ENCODE results near the gene DPH3. TPM values are rescaled to one million over a fixed set of nuclear protein-coding genes. Genes with fewer than 3 reads are reported as not detected.

DPH3 gene
- total and polyA plus RNA-seq, 9 of the 15 experiments (the other 6 are each of a cell fraction or from before 2014, with no cell fraction given) = 15.9 to 131 (median 38.7) TPM

DNA sequence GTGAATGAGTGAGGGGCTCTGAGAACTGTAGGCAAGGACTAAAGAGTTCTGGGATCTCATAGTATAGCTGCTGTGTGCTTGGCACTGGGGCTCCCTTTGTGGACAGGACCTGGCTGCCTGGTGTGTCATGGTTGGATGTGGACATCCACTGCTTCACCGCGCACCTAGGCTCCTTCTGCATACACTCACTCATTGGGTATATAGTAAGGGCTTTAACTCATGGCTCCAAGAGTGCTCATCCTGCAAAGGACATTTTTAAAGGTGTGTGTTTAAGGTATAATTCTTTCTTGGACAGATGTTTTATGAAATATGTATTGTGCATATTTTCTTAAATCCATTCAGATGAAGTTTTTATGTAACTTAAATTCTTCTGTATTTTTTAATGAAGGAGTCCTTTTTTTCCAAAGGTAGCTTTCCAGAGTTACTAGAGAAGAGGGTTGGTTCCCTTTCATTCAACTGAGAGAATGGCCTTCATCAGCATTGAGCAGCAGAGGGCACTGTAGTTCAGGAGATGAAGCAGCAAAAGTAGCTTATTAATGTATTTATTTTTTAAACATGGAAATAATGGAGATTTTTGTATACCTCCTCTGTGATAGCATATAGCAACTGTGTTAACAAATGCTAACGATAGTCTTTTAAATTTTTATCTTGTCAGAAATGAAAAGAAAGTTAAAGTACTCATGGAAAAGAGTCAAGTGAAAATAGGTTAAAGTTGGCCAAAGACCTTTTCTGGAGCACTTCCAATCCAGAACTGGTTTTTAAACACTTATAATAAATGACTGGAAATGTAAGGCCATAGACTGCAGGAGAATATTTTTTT lies 25.5 kb upstream of the DPH3 start (continued):
- TF ChIP-seq, protein P1, sequence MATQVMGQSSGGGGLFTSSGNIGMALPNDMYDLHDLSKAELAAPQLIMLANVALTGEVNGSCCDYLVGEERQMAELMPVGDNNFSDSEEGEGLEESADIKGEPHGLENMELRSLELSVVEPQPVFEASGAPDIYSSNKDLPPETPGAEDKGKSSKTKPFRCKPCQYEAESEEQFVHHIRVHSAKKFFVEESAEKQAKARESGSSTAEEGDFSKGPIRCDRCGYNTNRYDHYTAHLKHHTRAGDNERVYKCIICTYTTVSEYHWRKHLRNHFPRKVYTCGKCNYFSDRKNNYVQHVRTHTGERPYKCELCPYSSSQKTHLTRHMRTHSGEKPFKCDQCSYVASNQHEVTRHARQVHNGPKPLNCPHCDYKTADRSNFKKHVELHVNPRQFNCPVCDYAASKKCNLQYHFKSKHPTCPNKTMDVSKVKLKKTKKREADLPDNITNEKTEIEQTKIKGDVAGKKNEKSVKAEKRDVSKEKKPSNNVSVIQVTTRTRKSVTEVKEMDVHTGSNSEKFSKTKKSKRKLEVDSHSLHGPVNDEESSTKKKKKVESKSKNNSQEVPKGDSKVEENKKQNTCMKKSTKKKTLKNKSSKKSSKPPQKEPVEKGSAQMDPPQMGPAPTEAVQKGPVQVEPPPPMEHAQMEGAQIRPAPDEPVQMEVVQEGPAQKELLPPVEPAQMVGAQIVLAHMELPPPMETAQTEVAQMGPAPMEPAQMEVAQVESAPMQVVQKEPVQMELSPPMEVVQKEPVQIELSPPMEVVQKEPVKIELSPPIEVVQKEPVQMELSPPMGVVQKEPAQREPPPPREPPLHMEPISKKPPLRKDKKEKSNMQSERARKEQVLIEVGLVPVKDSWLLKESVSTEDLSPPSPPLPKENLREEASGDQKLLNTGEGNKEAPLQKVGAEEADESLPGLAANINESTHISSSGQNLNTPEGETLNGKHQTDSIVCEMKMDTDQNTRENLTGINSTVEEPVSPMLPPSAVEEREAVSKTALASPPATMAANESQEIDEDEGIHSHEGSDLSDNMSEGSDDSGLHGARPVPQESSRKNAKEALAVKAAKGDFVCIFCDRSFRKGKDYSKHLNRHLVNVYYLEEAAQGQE (IDR thresholded peaks at IDR 0.05; ENCODE audit: borderline replicate concordance) = peak; percentile 87
- TF ChIP-seq, protein P1 (CRISPR knock-in tag; IDR thresholded peaks at IDR 0.05; ENCODE audit: low read depth) = no peak
- TF ChIP-seq, protein P2, sequence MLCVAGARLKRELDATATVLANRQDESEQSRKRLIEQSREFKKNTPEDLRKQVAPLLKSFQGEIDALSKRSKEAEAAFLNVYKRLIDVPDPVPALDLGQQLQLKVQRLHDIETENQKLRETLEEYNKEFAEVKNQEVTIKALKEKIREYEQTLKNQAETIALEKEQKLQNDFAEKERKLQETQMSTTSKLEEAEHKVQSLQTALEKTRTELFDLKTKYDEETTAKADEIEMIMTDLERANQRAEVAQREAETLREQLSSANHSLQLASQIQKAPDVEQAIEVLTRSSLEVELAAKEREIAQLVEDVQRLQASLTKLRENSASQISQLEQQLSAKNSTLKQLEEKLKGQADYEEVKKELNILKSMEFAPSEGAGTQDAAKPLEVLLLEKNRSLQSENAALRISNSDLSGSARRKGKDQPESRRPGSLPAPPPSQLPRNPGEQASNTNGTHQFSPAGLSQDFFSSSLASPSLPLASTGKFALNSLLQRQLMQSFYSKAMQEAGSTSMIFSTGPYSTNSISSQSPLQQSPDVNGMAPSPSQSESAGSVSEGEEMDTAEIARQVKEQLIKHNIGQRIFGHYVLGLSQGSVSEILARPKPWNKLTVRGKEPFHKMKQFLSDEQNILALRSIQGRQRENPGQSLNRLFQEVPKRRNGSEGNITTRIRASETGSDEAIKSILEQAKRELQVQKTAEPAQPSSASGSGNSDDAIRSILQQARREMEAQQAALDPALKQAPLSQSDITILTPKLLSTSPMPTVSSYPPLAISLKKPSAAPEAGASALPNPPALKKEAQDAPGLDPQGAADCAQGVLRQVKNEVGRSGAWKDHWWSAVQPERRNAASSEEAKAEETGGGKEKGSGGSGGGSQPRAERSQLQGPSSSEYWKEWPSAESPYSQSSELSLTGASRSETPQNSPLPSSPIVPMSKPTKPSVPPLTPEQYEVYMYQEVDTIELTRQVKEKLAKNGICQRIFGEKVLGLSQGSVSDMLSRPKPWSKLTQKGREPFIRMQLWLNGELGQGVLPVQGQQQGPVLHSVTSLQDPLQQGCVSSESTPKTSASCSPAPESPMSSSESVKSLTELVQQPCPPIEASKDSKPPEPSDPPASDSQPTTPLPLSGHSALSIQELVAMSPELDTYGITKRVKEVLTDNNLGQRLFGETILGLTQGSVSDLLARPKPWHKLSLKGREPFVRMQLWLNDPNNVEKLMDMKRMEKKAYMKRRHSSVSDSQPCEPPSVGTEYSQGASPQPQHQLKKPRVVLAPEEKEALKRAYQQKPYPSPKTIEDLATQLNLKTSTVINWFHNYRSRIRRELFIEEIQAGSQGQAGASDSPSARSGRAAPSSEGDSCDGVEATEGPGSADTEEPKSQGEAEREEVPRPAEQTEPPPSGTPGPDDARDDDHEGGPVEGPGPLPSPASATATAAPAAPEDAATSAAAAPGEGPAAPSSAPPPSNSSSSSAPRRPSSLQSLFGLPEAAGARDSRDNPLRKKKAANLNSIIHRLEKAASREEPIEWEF (CRISPR knock-in tag; IDR thresholded peaks at IDR 0.05) = no peak
- TF ChIP-seq ZBTB7A (IDR thresholded peaks at IDR 0.05; ENCODE audit: borderline replicate concordance, control insufficient read depth, low read depth, low read length) (no peak), TAL1 (IDR thresholded peaks at IDR 0.05) (no peak), MTF1 (CRISPR knock-in tag; IDR thresholded peaks at IDR 0.05; ENCODE audit: borderline replicate concordance) (no peak), MYNN (IDR thresholded peaks at IDR 0.05) (no peak), MYNN (CRISPR knock-in tag; IDR thresholded peaks at IDR 0.05) (no peak)
- TF ChIP-seq, protein P3, sequence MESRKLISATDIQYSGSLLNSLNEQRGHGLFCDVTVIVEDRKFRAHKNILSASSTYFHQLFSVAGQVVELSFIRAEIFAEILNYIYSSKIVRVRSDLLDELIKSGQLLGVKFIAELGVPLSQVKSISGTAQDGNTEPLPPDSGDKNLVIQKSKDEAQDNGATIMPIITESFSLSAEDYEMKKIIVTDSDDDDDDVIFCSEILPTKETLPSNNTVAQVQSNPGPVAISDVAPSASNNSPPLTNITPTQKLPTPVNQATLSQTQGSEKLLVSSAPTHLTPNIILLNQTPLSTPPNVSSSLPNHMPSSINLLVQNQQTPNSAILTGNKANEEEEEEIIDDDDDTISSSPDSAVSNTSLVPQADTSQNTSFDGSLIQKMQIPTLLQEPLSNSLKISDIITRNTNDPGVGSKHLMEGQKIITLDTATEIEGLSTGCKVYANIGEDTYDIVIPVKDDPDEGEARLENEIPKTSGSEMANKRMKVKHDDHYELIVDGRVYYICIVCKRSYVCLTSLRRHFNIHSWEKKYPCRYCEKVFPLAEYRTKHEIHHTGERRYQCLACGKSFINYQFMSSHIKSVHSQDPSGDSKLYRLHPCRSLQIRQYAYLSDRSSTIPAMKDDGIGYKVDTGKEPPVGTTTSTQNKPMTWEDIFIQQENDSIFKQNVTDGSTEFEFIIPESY (CRISPR knock-in tag; IDR thresholded peaks at IDR 0.05) = no peak

Data from K562 (cell line).